HG02763 (cell line): ENCODE measurements around the gene LDHD.
"Not testable (repeated sequence)": the region's sequence is repeated elsewhere in the genome, so short reads cannot be mapped to it uniquely, and the experiment has no call there.

Experiments used
- ATAC-seq: cut with Tn5 transposase; IDR thresholded peaks from one replicate; pipeline ENCODE4 v1.9.1; 2021; ENCODE audit warnings: mild to moderate bottlenecking, moderate library complexity; ENCODE audit not compliant: unreplicated experiment

Gene LDHD

GRCh38 chr16:75116081-75116910, at the start of gene LDHD:
LDHD (minus strand) TSS chr16:75116780; CDS start chr16:75116720, 60 bp downstream.
- ATAC-seq, result no peak

- no peak for ATAC-seq
These were observed 43.8 kb upstream of the LDHD start for GRCh38 chr16:75160386-75160785.

GRCh38 chr16:75152635-75153034, 36.1 kb upstream of the LDHD start:
- ATAC-seq, result no peak

GRCh38 chr16:75151798-75152197, 35.2 kb upstream of the LDHD start:
- ATAC-seq, result no peak

DNA sequence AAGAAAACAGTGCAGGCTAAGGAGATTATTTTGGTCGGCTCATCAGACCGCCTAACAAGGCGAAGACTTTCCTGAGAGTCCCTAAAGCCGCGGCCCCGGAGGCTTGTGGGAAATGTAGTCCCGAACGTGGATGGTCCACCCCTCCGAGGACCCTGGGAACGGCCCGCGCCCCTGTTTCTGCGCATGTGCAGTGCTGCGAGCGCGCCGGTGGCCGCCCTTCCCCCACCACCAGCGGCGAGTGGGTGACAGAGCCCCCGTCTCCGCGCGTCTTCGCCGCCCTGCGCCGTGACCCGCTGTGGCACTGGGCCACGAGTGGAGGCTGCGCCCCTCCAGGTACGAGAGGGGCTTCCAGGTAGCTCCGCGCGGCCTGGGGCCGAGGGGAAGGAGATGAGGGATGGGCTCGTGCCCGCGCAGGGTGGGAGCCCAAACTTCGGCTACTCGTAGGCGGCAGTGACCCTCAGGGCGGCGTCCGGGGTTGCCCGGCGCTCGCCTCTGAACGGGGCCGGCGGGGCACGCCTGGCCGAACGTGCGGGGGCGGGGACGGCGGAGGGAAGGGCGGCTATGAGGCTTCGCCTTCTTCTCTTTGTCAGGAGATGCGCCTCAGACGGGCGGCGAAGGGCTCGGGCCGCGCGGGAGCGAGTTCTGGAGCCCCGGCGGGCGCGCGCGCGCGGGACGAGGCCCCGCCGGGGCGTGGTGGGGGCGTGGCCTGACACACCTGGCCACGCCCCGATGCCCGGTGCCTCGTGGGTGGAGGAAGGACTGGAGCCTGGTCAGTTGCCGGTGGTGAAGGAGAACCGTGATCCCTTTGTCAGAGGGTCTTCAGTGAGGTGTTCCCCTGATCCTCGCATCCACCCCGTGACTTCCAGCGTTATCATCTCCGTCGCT, 32.0 kb upstream of the LDHD start, which contains the start of gene ZFP1:
Gene ZFP1, plus strand, starts transcription at position 214 of the 885 bp plus-strand sequence. CDS start 4,428 bp downstream, outside the sequence.
- ATAC-seq, result peak; percentile 78

DNA sequence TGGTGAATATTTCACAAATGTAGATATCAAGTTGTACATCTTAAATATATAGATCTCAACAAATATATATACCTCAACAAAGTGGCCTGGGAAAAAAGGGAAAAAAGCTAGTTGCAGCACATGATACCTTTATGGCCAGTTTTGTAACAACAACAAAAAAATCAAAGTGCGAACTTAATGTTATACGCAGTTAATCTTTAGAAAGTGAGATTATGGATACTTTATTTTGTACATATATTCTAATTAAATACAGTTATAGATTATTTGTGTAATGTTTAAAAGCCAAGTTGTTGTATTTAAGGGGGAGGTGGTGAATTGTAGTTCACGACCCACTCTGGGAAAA, 31.4 kb upstream of the LDHD start:
- ATAC-seq, result no peak

- no peak for ATAC-seq
These were observed 27.4 kb upstream of the LDHD start for GRCh38 chr16:75143941-75144340.

DNA sequence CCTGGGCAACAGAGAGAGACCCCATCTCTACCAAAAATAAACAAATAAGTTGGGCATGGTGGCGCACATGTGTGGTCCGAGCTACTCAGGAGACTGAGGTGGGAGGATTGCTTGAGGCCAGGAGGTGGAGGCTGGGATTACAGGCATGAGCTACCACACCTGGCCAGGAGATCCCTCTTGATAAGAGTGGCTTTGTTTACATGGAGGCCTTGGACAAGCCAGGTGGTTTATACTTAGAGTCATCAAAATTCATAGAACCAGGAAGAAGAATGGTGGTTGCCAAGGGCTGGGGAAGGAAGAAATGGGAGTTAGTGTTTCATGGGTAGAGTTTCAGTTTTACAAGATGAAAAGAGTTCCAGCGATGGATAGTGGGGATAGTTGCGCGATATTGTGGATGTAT, 22.9 kb upstream of the LDHD start:
- ATAC-seq, result no peak

DNA sequence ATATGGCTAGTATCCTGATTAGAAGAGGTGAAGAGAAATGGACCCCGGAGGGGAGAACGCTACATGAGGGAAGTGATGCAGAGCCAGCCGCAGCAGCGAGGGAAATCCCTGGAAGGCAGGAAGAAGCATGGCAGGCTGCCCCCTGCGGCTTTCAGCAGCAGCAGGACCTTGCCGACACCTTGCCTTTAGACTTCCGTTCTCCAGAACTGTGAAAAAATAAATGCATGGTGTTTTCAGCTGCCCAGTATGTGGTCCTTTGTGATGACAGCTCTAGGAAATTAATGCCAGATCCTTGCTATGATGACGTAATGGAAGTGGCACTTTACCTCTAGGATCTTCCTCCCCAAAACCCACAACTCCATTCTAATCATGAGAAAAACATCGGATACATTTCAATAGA, 22.1 kb upstream of the LDHD start:
- no peak for ATAC-seq

DNA sequence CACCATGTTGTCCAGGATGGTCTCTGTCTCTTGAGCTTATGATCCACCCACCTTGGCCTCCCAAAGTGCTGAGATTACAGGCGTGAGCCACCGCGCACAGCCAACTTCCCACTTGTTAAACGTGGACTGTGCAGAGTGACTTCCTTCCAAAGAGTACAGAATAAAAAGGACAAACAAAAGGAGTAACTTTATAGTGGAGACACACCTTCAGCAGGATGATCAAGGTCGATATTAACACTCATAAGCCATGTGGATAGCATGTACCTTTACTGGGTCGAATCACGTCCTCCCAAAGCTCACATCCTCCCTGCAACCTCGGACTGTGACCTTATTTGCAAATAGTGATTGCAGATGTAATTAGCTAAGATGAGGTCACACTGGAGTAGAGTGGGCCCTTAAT, 21.7 kb upstream of the LDHD start:
- ATAC-seq, result no peak

GRCh38 chr16:75131081-75131480, 14.5 kb upstream of the LDHD start:
- no peak for ATAC-seq

DNA sequence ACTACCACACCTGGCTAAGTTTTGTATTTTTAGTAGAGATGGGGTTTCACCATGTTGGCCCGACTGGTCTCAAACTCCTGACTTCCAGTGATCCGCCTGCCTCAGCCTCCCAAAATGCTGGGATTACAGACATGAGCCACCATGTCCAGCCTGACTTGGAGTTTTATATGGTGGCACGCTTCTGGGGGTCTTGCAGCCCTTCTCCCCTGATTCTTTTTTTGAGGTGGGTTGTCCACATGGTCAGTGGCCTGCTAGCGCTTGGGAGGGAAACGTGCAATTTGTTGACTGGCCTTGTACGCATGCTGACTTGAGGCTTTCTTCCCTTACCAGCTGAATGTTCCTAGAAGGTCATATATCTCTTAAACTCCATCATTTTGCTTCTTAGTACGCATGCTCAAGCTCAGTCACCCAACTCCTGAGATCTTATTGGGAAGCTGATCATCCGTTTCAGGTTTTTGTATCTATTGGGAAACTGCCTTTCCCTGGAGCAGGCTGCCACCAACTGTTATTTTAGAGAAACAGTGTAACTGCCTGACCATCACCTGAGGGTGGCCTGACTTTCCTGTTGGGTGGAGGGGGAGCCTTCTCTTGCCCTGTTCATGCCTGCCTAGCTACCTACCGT, 13.7 kb upstream of the LDHD start:
- ATAC-seq, result no peak

- not testable (repeated sequence) for ATAC-seq
These were observed 13.0 kb upstream of the LDHD start for GRCh38 chr16:75129421-75130149.

- no peak for ATAC-seq
These were observed 11.3 kb upstream of the LDHD start for GRCh38 chr16:75127713-75128415.

DNA sequence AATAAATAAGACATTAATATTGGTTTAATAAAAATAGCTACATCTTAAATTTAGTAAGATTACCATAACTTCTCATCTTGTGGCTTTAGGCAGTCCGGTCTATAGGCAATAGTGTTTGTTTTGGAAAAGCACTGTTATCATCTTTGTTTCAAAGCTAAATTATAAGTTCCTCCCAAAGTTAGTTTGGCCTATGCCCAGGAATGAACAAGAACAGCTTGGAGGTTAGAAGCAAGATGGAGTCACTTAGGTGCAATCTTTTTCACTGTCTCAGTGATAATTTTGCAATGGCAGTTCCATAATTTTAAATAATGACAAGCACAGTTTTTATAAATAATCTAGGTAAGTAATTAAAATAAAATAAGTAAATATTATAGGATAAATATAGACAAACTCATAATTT, 6.0 kb upstream of the LDHD start:
- no peak for ATAC-seq

GRCh38 chr16:75121949-75122568, 5.5 kb upstream of the LDHD start:
- no peak for ATAC-seq

GRCh38 chr16:75120253-75120652, 3.7 kb upstream of the LDHD start:
- ATAC-seq, result no peak

- ATAC-seq, result no peak
These were observed 2.5 kb upstream of the LDHD start for GRCh38 chr16:75118943-75119539.

- ATAC-seq, result no peak
These were observed 298 bp upstream of the LDHD start for GRCh38 chr16:75116911-75117245.
